ENCODE data around the gene ANKRD11. TPM values are rescaled to one million over a fixed set of nuclear protein-coding genes. Genes with fewer than 3 reads are reported as not detected.
"Not testable (repeated sequence)": the region's sequence is repeated elsewhere in the genome, so short reads cannot be mapped to it uniquely, and the experiment has no call there.

The ANKRD11 gene
- total RNA-seq, 2 donors from 2014 or later, result 197 to 251 TPM

DNA sequence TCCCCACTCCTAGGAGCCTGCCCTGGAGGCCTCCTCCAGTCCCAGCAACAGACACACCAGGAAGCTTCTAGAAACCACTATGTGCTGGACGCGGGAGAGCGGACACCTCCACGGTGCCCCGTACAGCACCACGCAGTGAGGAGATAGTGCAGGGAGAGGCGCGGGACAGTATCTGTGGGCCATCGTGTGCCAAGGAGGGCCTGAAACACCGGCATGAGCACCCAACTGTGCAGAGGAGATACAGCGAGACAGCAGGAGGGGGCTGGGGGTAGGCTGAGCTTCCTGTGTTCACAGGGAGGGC is 215.1 kb downstream of the ANKRD11 start:
- Mint-ChIP-seq H3K27ac (no peak overlapping the region), H3K4me3 (no peak overlapping the region), H3K27me3 (no peaks in the 10 kb centered on the region), H3K36me3 (ENCODE audit: low read depth) (peaks cover 3% of the 10 kb centered on the region), H3K4me1 (no peaks in the 10 kb centered on the region)
- no peaks in the 10 kb centered on the region for H3K9me3 ChIP-seq (ENCODE audit: control insufficient read depth, low read length, poor library complexity, severe bottlenecking)
- DNase-seq (no peak), ATAC-seq (no peak)

DNA sequence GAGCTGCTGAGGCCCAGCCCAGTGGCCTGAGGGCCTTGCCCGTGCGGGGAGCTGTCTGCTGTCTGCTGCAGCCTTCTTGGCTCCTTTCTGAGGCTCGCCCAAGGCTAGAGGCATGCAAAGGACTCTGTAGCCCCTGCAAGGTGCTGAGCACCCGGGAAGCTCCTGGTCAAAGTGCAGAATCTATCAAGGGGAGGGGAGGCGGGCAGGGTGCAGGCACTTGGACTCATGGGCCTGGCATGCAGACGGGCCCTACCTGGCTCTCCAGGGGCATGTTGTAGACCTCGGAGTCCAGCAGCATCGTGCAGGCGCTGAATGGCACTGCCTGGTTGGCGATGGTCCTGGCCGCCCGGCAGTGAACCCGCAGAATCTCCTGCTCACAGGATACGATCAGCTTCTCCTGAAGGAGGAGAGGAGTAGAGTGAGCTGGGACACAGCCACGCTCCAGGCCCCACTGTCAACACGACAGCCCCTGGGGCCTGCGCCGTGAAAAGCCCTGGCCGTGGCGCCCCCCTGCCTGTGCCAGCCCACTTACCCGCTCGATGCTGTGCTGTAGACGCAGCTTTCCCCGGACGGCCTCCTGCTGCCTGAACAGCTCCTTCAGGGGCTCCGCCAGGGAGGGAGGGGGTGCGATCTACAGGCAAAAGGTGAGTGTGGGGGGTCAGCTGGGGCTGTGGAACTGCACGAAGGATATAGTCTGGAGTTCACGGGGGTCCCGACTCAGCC is 215.6 kb downstream of the ANKRD11 start:
- H3K9me3 ChIP-seq (ENCODE audit: control insufficient read depth, low read length, poor library complexity, severe bottlenecking), result no peaks in the 10 kb centered on the region
- Mint-ChIP-seq H3K36me3 (ENCODE audit: low read depth) (peaks cover 3% of the 10 kb centered on the region), H3K27ac (no peak overlapping the region), H3K4me1 (no peaks in the 10 kb centered on the region), H3K27me3 (no peaks in the 10 kb centered on the region), H3K4me3 (no peak overlapping the region)
- DNase-seq, result no peak
- no peak for ATAC-seq

DNA sequence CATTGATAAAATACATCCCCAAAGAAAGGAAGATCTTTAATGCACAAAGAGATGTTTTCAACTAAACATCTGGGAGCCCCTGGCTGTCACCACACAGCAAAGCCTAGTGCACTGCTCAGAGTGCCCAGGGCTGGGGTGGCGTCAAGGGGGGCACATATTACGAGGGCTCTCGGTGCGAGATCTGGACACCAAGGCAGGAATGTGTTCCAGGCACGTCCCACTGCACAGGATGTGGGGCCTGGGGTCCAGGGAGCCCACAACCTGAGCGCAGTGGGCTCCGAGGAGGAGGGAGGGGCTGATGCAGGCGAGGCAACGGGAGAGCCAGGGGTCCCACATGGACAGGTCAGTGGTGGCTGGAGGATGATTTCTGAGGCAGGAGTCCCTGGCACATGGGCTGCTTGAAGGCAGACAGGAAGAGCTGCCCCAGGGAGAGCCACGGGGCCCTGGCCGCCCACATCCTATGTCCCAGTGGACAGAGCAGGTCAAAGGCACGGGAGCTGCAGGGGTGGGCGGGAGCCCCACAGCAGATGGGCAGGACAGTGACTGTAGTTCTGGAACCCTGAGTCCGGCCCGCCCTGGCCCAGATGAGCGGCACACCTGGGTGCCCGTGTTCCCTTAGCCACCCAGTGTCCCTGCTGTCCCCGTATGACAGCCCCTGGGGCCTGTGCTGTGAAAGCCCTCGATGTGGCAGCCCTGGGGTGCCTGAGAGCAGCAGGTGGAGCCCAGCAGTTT is 216.5 kb downstream of the ANKRD11 start:
- Mint-ChIP-seq H3K36me3 (ENCODE audit: low read depth) (peaks cover 3% of the 10 kb centered on the region), H3K4me1 (no peaks in the 10 kb centered on the region), H3K27ac (no peak overlapping the region), H3K27me3 (no peaks in the 10 kb centered on the region), H3K4me3 (no peak overlapping the region)
- ATAC-seq (no peak), DNase-seq (no peak)
- no peaks in the 10 kb centered on the region for H3K9me3 ChIP-seq (ENCODE audit: control insufficient read depth, low read length, poor library complexity, severe bottlenecking)

DNA sequence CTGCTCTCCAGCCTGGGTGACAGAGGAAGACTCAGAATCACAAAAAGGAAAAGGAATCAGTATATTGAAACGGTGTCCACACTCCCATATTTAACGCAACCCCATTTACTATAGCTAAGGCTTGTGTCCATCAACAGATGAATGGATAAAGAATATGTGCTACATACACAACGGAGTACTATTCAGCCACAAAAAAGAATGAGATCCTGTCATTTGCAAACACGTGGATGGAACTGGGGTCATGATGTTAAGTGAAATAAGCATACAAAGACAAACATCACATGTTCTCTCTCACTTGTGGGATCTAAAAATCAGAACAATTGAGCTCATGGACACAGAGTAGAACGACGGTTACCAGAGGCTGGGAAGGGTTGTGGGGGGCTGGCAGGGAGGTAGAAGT is 217.7 kb downstream of the ANKRD11 start:
- H3K36me3 Mint-ChIP-seq (ENCODE audit: low read depth), result peaks cover 3% of the 10 kb centered on the region
- no peak overlapping the region for H3K27ac Mint-ChIP-seq

DNA sequence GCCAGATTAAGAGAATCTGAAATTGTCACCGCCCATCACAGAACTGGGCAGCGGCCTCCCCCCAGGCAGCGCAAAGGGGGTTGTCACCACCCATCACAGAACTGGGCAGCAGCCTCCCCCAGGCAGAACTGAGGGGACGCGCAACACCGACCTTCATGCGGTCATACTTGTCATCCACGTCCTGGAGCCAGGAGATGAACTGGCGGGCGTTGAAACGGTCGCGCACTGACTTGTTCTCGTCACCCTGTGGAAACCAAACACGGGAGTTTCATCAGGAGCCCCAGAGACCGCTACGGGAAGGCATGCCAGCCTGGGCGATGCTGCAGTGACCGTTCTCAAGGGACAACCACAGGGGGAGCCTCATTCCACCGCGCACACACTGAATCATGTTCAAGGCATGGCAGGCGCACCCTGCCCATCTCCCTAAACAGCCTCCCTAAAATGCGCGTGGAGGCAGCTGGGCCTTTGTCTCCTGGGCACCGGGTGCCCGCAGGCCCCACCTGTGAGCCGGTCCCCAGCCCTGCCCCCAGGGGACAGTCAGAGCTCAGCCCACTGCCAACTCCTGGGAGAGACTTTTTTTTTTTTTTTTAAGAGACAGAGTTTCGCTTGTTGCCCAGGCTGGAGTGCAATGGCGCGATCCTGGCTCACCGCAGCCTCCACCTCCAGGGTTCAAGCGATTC is 219.6 kb downstream of the ANKRD11 start:
- no peak for ATAC-seq
- DNase-seq, result no peak
- Mint-ChIP-seq H3K27ac (no peak overlapping the region), H3K4me3 (no peak overlapping the region), H3K36me3 (ENCODE audit: low read depth) (peaks cover 3% of the 10 kb centered on the region), H3K27me3 (no peaks in the 10 kb centered on the region), H3K4me1 (no peaks in the 10 kb centered on the region)
- H3K9me3 ChIP-seq (ENCODE audit: control insufficient read depth, low read length, poor library complexity, severe bottlenecking), result no peaks in the 10 kb centered on the region

More for the DNA sequence above, 217.7 kb downstream of the ANKRD11 start:
- no peak for ATAC-seq
- no peak overlapping the region for H3K4me3 Mint-ChIP-seq
- H3K4me1 Mint-ChIP-seq, result no peaks in the 10 kb centered on the region
- H3K27me3 Mint-ChIP-seq, result no peaks in the 10 kb centered on the region
- DNase-seq, result no peak
- no peaks in the 10 kb centered on the region for H3K9me3 ChIP-seq (ENCODE audit: control insufficient read depth, low read length, poor library complexity, severe bottlenecking)

DNA sequence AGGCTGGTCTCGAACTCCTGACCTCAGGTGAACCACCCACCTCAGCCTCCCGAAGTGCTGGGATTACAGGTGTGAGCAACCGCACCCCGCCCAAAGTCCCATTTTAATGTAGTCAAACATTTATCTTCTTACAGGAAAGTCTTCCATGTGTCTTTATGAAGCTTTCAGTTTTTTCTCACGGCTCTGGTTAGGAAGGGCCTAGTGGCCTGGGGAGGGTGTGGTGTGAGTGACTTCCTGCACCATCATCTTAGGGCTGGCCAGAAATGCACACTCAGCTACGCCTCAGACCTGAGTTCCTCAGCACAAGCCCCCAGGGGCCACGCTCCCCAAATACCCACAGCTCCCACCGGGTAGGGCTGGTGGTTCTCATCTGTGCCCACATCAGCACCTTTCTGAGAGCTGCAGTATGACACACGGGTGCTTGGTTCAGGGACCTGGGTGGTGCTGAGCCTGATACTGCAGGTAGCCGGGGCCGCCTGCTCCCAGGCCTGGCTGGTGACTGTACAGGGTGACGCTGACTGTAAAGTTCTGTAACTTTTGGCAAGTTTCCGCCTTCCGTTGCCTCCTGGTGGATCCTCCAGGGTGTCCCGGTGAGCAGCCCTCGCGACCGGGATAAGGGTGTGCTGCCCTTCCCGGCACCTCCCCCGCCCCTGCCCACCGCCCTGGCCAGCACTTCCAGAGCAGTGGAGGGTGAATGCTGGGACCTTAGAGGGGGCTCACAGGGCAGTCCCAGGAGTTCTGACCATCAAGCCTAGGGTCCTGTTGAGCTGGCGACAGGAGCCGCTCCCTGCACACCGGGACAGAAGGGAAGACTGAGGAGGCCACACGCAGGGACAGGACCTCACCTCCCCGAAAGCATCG is 220.3 kb downstream of the ANKRD11 start:
- H3K9me3 ChIP-seq (ENCODE audit: control insufficient read depth, low read length, poor library complexity, severe bottlenecking), result no peaks in the 10 kb centered on the region
- Mint-ChIP-seq H3K4me1 (no peaks in the 10 kb centered on the region), H3K27ac (no peak overlapping the region), H3K4me3 (no peak overlapping the region), H3K27me3 (no peaks in the 10 kb centered on the region), H3K36me3 (ENCODE audit: low read depth) (peaks cover 3% of the 10 kb centered on the region)
- ATAC-seq (no peak), DNase-seq (no peak)

DNA sequence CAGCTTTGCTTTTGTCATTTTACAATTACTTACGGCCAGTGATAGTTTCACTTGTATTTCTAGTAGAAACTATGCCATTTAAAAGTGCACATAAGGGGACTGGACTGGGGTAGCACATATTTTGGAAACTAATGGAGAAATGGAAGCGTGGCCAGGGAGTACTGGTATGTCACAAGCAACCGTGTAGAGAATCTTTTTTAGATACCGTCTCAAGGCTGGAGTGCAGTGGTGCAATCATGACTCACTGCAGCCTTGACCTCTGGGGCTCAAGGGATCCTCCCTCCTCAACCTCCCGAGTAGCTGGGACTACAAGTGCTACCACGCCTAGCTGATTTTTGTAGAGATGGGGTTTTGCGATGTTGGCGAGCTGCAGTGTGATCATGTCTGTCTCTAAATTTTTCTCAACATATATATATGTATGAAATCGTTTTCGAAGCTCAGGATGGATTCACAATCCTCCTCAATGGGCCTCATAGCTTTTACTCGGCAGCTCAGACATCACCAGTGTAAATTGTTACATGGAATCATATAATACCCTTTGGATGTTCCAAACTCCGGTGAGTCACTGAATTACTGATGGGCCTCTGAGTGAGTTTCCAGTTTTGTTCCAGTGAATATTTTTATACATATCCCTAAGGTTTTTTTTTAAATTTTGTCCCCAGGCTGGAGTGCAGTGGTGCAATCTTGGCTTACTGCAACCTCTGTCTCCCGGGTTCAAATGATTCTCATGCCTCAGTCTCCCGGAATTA is 221.2 kb downstream of the ANKRD11 start:
- H3K4me3 Mint-ChIP-seq, result no peak overlapping the region
- ATAC-seq (no peak), DNase-seq (no peak)
- H3K36me3 Mint-ChIP-seq (ENCODE audit: low read depth), result peaks cover 3% of the 10 kb centered on the region
- H3K9me3 ChIP-seq (ENCODE audit: control insufficient read depth, low read length, poor library complexity, severe bottlenecking), result no peaks in the 10 kb centered on the region
- no peaks in the 10 kb centered on the region for H3K4me1 Mint-ChIP-seq
- no peaks in the 10 kb centered on the region for H3K27me3 Mint-ChIP-seq
- H3K27ac Mint-ChIP-seq, result no peak overlapping the region

DNA sequence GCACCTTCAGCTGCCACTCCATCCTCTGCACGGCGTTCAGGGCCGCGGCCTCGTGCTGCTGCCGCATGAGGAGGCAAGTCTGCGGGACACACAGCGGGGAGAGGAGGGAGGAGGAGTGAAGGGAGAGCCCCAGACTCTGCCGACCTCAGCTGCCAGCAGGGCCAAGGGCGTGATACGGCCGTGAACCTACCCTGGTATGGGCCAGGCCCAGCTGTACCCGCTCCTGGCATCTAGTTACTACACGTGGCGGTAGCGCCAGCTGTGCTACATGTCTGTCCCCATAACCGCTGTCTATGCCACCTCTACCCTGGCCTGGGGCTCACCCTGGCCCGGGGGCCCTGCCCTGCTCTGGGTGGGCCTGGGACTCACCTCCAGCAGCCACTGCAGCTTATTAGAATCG is 221.8 kb downstream of the ANKRD11 start:
- Mint-ChIP-seq H3K27ac (no peak overlapping the region), H3K4me1 (no peaks in the 10 kb centered on the region), H3K27me3 (no peaks in the 10 kb centered on the region), H3K4me3 (no peak overlapping the region), H3K36me3 (ENCODE audit: low read depth) (peaks cover under 1% of the 10 kb centered on the region)
- no peak for DNase-seq
- no peaks in the 10 kb centered on the region for H3K9me3 ChIP-seq (ENCODE audit: control insufficient read depth, low read length, poor library complexity, severe bottlenecking)
- ATAC-seq, result no peak

DNA sequence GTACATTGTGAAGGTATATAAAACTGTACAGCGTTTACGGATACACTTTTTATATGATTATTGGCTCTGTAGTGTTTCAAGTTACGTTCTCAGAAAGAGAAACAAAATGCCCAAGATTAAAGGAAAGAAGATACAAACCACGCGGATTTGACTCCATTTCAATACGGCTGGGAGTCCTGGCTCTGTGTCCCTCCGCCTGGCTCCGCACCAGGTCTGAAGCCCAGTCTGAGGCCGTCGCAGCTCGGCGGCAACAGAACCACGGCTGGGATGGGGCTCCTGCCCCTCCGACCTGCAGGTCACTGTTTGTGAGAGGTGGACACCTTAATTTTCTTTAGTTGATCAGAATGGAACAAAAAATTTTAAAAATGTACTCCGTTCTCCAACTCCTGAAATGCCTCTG is 222.6 kb downstream of the ANKRD11 start:
- not testable (repeated sequence) for H3K4me1 Mint-ChIP-seq; H3K27ac Mint-ChIP-seq; H3K36me3 Mint-ChIP-seq (ENCODE audit: low read depth); H3K4me3 Mint-ChIP-seq; DNase-seq; H3K27me3 Mint-ChIP-seq; H3K9me3 ChIP-seq (ENCODE audit: control insufficient read depth, low read length, poor library complexity, severe bottlenecking); ATAC-seq

DNA sequence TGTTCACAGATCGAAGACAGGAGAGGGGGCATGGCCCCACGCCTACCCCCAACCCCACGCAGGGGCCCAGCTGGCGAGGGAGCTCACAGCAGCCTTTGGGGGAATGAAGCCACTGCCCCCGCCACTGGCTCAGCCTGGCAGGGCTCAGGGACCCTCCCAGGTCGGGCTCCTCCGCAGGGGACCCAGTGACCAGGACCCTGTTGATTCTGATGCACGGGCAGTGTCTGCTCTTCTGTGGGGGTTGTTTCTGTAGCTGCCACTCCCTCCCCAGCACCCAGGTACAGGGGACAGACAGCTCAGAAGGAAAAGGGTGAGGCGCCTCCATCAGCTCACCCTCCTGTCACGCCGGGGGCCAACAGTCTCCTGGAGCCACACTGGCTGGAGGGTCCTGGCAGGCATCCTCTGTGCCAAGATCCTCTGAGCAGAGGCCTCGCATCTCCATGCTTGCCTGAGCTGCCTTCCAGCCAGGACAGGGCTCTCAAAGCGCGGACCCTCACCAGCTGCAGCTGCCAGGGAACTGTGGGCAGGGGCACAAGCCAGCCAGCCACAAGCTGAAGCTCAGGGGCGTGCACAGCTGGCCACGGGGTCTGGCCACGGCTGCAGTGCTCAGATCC is 223.7 kb downstream of the ANKRD11 start:
- ATAC-seq (no peak), DNase-seq (no peak)
- Mint-ChIP-seq H3K4me1 (peaks cover 3% of the 10 kb centered on the region), H3K4me3 (no peak overlapping the region), H3K27me3 (no peaks in the 10 kb centered on the region), H3K36me3 (ENCODE audit: low read depth) (no peaks in the 10 kb centered on the region), H3K27ac (no peak overlapping the region)
- no peaks in the 10 kb centered on the region for H3K9me3 ChIP-seq (ENCODE audit: control insufficient read depth, low read length, poor library complexity, severe bottlenecking)

DNA sequence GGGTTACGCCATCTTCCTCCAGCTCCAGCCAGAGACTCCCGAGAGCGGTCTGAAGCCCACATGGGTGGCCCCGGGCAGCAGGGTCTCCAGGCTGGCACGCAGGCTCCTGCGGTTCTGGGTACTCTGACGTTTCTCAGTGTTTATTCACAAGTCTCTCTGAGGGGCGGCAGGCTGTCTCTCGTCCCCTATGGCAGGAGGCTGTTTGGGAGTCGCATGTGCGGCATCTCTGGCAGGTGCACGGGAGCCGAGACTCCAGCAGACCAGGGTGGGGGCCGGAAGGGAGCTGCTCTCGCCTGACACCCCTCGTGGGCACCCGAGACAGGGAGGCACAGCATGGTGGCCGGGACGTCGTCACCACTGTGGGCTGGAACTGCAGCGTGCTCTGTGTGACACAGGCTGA is 224.7 kb downstream of the ANKRD11 start:
- no peak overlapping the region for H3K4me3 Mint-ChIP-seq
- ATAC-seq, result no peak

DNA sequence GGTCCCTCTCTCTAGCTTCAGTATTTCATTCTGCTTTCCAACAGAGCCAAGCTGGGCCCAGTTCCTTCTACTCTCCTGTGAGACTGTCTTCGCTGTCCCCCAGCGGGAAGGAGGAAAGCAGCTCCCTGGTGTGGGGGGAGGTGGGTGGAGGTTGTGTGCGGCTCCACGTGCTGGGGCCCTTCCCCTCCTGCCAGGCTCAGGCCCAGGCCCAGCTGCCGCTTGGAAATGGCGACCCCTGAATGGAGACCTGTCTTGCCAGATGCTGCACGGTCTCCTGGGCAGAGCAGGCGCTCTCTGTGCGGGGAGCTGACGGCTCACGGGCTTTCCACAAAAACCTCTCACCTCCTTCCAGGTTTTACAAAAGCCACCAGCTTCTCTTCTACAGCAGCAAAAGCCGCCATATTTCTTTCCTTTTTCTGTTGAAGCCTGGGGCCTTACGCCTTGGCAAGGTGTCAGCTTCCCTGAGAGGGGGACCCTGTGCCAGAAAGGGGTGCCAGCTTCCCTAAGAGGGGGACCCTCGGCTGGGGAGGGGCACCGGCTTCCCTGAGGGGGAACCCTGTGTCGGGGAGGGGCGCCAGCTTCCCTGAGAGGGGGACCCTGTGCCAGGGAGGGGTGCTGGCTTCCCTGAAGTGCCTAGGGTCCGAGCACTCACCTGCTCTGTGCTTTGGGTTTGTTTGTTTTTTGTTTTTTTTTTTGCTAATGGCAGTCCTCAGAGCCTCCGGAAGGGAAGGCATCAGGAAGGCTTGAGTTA is 225.4 kb downstream of the ANKRD11 start:
- DNase-seq (no peak), ATAC-seq (no peak)
- H3K27ac Mint-ChIP-seq, result peak overlapping the region; percentile 72
- H3K4me1 Mint-ChIP-seq, result peaks cover 6% of the 10 kb centered on the region
- no peaks in the 10 kb centered on the region for H3K9me3 ChIP-seq (ENCODE audit: control insufficient read depth, low read length, poor library complexity, severe bottlenecking)
- H3K4me3 Mint-ChIP-seq, result no peak overlapping the region
- H3K27me3 Mint-ChIP-seq, result no peaks in the 10 kb centered on the region
- no peaks in the 10 kb centered on the region for H3K36me3 Mint-ChIP-seq (ENCODE audit: low read depth)

More for the DNA sequence above, 224.7 kb downstream of the ANKRD11 start:
- no peaks in the 10 kb centered on the region for H3K36me3 Mint-ChIP-seq (ENCODE audit: low read depth)
- no peak for DNase-seq
- peaks cover 6% of the 10 kb centered on the region for H3K4me1 Mint-ChIP-seq
- H3K27me3 Mint-ChIP-seq, result no peaks in the 10 kb centered on the region
- no peaks in the 10 kb centered on the region for H3K9me3 ChIP-seq (ENCODE audit: control insufficient read depth, low read length, poor library complexity, severe bottlenecking)
- H3K27ac Mint-ChIP-seq, result no peak overlapping the region
